Measurements from ENCODE around the gene KIF21A.
"Not testable (repeated sequence)": the region's sequence is repeated elsewhere in the genome, so short reads cannot be mapped to it uniquely, and the experiment has no call there.

The KIF21A gene

GRCh38 chr12:39351153-39351552, 91.8 kb downstream of the KIF21A start:
- no peak for DNase-seq (ENCODE audit: low read depth, low spot score)

GRCh38 chr12:39348941-39349626, 93.8 kb downstream of the KIF21A start:
- no peak for DNase-seq (ENCODE audit: low read depth, low spot score)

GRCh38 chr12:39348523-39348922, 94.4 kb downstream of the KIF21A start:
- DNase-seq (ENCODE audit: low read depth, low spot score), result no peak

GRCh38 chr12:39344926-39345325, 98.0 kb downstream of the KIF21A start:
- no peak for DNase-seq (ENCODE audit: low read depth, low spot score)

- no peak for DNase-seq (ENCODE audit: low read depth, low spot score)
Observed at GRCh38 chr12:39343665-39344064, 99.3 kb downstream of the KIF21A start.

- no peak for DNase-seq (ENCODE audit: low read depth, low spot score)
Observed at GRCh38 chr12:39341761-39342160, 101.2 kb downstream of the KIF21A start.

- no peak for DNase-seq (ENCODE audit: low read depth, low spot score)
Observed at GRCh38 chr12:39341179-39341578, 101.7 kb downstream of the KIF21A start.

- DNase-seq (ENCODE audit: low read depth, low spot score), result no peak
Observed at GRCh38 chr12:39332661-39333175, 110.2 kb downstream of the KIF21A start.

GRCh38 chr12:39331539-39332261, 111.2 kb downstream of the KIF21A start:
- DNase-seq (ENCODE audit: low read depth, low spot score), result no peak

- no peak for DNase-seq (ENCODE audit: low read depth, low spot score)
Observed at GRCh38 chr12:39329876-39330275, 113.0 kb downstream of the KIF21A start.

- DNase-seq (ENCODE audit: low read depth, low spot score), result no peak
Observed at GRCh38 chr12:39329018-39329417, 113.9 kb downstream of the KIF21A start.

GRCh38 chr12:39327965-39328364, 115.0 kb downstream of the KIF21A start:
- no peak for DNase-seq (ENCODE audit: low read depth, low spot score)

- DNase-seq (ENCODE audit: low read depth, low spot score), result no peak
Observed at GRCh38 chr12:39327510-39327909, 115.4 kb downstream of the KIF21A start.

GRCh38 chr12:39319180-39319579, 123.7 kb downstream of the KIF21A start:
- DNase-seq (ENCODE audit: low read depth, low spot score), result no peak

GRCh38 chr12:39314547-39314946, 128.4 kb downstream of the KIF21A start:
- no peak for DNase-seq (ENCODE audit: low read depth, low spot score)

- no peak for DNase-seq (ENCODE audit: low read depth, low spot score)
Observed at GRCh38 chr12:39309516-39309915, 133.4 kb downstream of the KIF21A start.

GRCh38 chr12:39301422-39301821, 141.5 kb downstream of the KIF21A start:
- DNase-seq (ENCODE audit: low read depth, low spot score), result no peak

GRCh38 chr12:39300799-39301198, 142.1 kb downstream of the KIF21A start:
- no peak for DNase-seq (ENCODE audit: low read depth, low spot score)

- DNase-seq (ENCODE audit: low read depth, low spot score), result no peak
Observed at GRCh38 chr12:39297891-39298290, 145.0 kb downstream of the KIF21A start.

GRCh38 chr12:39296496-39296895, 146.4 kb downstream of the KIF21A start:
- DNase-seq (ENCODE audit: low read depth, low spot score), result no peak

- not testable (repeated sequence) for DNase-seq (ENCODE audit: low read depth, low spot score)
Observed at GRCh38 chr12:39295593-39295992, 147.3 kb downstream of the KIF21A start.

- no peak for DNase-seq (ENCODE audit: low read depth, low spot score)
Observed at GRCh38 chr12:39294715-39295114, 148.2 kb downstream of the KIF21A start.

- no peak for DNase-seq (ENCODE audit: low read depth, low spot score)
Observed at GRCh38 chr12:39292125-39292630, 150.7 kb downstream of the KIF21A start.
